Left lung (tissue), 10 donors: Measurements from ENCODE around the gene NEURL4. TPM values are rescaled to one million over a fixed set of nuclear protein-coding genes. Genes with fewer than 3 reads are reported as not detected.
A peak's percentile ranks its signal among the peaks of the same experiment; 100 is the strongest.

ENCODE experiments used
- ATAC-seq: fragments of 200-7000 bp; cut with Tn5 transposase; one replicate; pipeline ENCODE4 v1.9.1; 2020; ENCODE audit warnings: moderate library complexity
- DNase-seq, 4 donors: peaks; one replicate each; pipeline ENCODE4 v3.0.0-alpha.2; 2013 to 2020
- H3K27ac ChIP-seq, 2 donors: fragments of 200-600 bp; sonication (generic) in 1 of 2; one replicate each; pipeline versions ENCODE4 v1.5.0 to v1.8.0; 2020 to 2021
- H3K27me3 ChIP-seq, 2 donors: fragments of 200-600 bp; sonication (generic) in 1 of 2; one replicate each; pipeline versions ENCODE4 v1.5.0 to v1.8.0; 2020 to 2021
- H3K36me3 ChIP-seq, 2 donors: fragments of 200-600 bp; sonication (generic) in 1 of 2; one replicate each; pipeline versions ENCODE4 v1.5.0 to v1.8.0; 2020 to 2021
- H3K4me1 ChIP-seq, 2 donors: fragments of 200-600 bp; one replicate each; pipeline ENCODE4 v1.8.0; 2021
- H3K4me3 ChIP-seq, 2 donors: fragments of 200-600 bp; sonication (generic) in 1 of 2; one replicate each; pipeline versions ENCODE4 v1.5.0 to v1.8.0; 2020 to 2021; ENCODE audit warnings: mild to moderate bottlenecking in 1 of 2
- H3K9me3 ChIP-seq, 2 donors: fragments of 200-600 bp; sonication (generic) in 1 of 2; one replicate each; pipeline versions ENCODE4 v1.5.0 to v1.8.0; 2020 to 2021
- intact Hi-C, 2 donors: fragments of 100-400 bp; cut with DNase I; formaldehyde crosslinking; loops; one replicate each; pipeline versions ENCODE4 v1.11.2 to v1.14.2; 2022
- polyA plus RNA-seq, 6 donors: library from polyadenylated mRNA; unstranded; fragments of 120-200 nt; gene quantifications; one replicate each; pipeline ENCODE4 v1.2.1, GENCODE V29; 2013; ENCODE audit not compliant: insufficient read length in 6 of 6
- total RNA-seq, 2 donors: library from RNA; stranded (reverse); fragmentation: NEBNext Ultra II Directional; extraction: Animal tissue kit (Norgen Biotek cat#: 25700); gene quantifications; one replicate each; pipeline ENCODE4 v1.2.1, GENCODE V29; 2021
- TF ChIP-seq, protein P1 (sequence below), 2 donors: fragments of 200-600 bp; sonication (generic) in 1 of 2; IDR thresholded peaks; one replicate each; pipeline versions ENCODE4 v1.5.0 to v1.8.0; 2021; ENCODE audit warnings: antibody characterized with exemption in 2 of 2
- donor health status: DM: no; HTN: yes; CAD: no.
- donor health status: DM: no; HTN: no; CAD: no.

The NEURL4 gene
- total and polyA plus RNA-seq, 8 donors = 22.2 to 36.8 (median 28.5) TPM

DNA sequence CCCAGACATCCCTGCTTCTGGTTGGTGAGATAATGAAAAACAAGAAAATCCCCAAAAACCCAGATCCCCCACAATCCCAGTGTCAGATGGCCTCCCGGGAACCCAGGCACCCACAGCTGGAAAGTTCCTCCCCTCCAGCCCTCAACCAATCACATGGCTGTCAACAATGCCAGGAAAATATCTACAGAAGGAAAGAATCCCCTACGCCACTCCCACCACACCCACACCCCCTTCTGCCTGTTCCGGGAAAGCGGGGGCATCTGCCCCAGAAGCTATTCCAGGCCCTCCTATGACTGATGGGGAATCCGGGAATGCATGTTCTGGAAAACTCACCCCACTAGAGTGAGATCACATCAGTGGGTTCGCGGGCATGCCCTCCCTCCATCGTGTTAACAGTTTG lies 27.6 kb upstream of the NEURL4 start:
- H3K27me3 ChIP-seq = peaks cover 0 to 4% of the 10 kb centered on the region in 2 donors
- intact Hi-C loops = loop anchor here in 1 of 2 donors (5.0 to 10.0 kb wide), 2 partner anchors 78 to 206 kb away; partner anchors contain the start of genes FGF11, SENP3 and TMEM102
- no peaks in the 10 kb centered on the region for H3K36me3 ChIP-seq
- TF ChIP-seq, protein P1, sequence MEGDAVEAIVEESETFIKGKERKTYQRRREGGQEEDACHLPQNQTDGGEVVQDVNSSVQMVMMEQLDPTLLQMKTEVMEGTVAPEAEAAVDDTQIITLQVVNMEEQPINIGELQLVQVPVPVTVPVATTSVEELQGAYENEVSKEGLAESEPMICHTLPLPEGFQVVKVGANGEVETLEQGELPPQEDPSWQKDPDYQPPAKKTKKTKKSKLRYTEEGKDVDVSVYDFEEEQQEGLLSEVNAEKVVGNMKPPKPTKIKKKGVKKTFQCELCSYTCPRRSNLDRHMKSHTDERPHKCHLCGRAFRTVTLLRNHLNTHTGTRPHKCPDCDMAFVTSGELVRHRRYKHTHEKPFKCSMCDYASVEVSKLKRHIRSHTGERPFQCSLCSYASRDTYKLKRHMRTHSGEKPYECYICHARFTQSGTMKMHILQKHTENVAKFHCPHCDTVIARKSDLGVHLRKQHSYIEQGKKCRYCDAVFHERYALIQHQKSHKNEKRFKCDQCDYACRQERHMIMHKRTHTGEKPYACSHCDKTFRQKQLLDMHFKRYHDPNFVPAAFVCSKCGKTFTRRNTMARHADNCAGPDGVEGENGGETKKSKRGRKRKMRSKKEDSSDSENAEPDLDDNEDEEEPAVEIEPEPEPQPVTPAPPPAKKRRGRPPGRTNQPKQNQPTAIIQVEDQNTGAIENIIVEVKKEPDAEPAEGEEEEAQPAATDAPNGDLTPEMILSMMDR (IDR thresholded peaks at IDR 0.05) = no peak
- H3K4me1 ChIP-seq = peaks cover 10 to 36% of the 10 kb centered on the region in 2 donors
- H3K27ac ChIP-seq = no peak overlapping the region
- H3K9me3 ChIP-seq = no peaks in the 10 kb centered on the region
- ATAC-seq (no peak), DNase-seq (no peak)
- H3K4me3 ChIP-seq = no peak overlapping the region

DNA sequence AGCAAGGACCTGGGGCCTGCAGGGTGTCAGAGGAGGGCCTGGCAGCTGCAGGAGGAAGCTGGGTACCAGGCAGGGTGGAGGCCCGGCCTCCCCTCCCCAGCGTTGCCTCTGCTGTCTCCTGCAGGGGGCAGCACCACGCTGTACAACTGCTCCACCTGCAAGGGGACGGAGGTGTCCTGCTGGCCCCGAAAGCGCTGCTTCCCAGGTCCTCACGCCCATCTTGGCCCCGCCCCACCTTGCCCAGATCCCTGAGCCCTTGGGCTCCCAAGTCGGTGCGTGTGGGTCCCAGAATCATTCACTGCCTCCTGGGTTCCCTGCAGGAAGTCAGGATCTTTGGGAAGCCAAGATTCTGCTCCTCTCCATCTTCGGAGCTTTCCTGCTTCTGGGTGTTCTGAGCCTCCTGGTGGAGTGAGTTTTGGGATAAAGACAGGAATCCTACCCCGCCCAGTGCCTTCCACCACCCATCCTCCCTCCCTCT lies 27.0 kb upstream of the NEURL4 start:
- peak; percentile 51 for ATAC-seq
- no peaks in the 10 kb centered on the region for H3K36me3 ChIP-seq
- H3K27me3 ChIP-seq = no peaks in the 10 kb centered on the region
- no peak overlapping the region for H3K4me3 ChIP-seq
- H3K27ac ChIP-seq = no peak overlapping the region
- peak; percentile 45 to 97 (median 80) for DNase-seq
- H3K4me1 ChIP-seq = peaks cover 10 to 39% of the 10 kb centered on the region in 2 donors
- intact Hi-C loops = loop anchor here in 1 of 2 donors (5.0 to 10.0 kb wide), 2 partner anchors 79 to 206 kb away; partner anchors contain the start of genes FGF11, SENP3 and TMEM102
- H3K9me3 ChIP-seq = no peaks in the 10 kb centered on the region
- TF ChIP-seq, protein P1 (IDR thresholded peaks at IDR 0.05) = peak; percentile 79 to 97

DNA sequence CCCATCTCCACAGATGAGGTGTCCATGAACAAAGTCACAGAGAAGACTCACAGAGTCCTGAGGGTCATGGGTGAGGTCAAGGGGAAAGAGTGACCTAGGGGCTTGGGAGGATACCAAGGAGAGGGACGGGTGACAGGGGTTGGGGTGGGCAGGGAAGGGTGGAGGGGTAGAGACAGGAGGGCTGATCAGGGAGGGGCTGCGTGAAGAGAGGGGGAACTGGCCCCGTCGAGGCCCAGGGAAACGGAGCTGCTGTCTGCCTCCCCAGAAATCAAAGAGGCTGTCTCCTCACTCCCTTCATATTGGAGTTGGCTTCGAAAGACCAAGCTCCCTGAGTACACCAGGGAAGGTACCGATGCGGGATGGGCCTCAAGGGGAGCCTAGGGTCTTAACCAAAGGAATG lies 26.4 kb upstream of the NEURL4 start:
- DNase-seq = peak in 1 of 4 donors; percentile 41
- Histone ChIP-seq H3K36me3 (no peaks in the 10 kb centered on the region), H3K27ac (peak overlapping the region in 1 of 2 donors; percentile 33), H3K9me3 (no peaks in the 10 kb centered on the region), H3K27me3 (no peaks in the 10 kb centered on the region), H3K4me1 (peaks cover 12 to 45% of the 10 kb centered on the region in 2 donors), H3K4me3 (no peak overlapping the region)
- TF ChIP-seq, protein P1 (IDR thresholded peaks at IDR 0.05) = no peak
- no peak for ATAC-seq
- intact Hi-C loops = loop anchor here in 1 of 2 donors (5.0 to 10.0 kb wide), 2 partner anchors 79 to 207 kb away; partner anchors contain the start of genes FGF11, SENP3 and TMEM102

DNA sequence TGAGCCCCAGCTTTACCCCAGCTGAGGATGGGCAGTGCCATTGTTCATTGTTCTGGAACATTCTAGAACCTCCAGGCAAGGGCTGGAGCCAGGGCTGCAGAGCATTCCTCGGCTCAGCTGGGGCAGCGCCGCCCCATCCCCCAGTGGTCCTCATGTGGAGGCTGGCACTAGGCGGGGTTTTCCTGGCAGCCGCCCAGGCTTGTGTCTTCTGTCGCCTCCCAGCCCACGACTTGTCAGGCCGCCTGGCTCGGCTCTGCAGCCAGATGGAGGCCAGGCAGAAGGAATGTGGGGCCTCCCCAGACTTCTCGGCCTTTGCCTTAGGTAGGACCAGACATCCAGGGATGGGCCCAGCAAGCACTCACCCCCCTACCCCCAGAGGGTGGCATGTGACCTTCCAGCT lies 25.9 kb upstream of the NEURL4 start, which contains the start of gene TMEM95:
Gene TMEM95 (plus strand): TSS at position 104 of the 400 bp plus-strand sequence. CDS start 49 bp downstream, at position 153.
- intact Hi-C loops = loop anchor here in 1 of 2 donors (5.0 to 10.0 kb wide), 2 partner anchors 80 to 207 kb away; partner anchors contain the start of genes FGF11, SENP3 and TMEM102
- Histone ChIP-seq H3K36me3 (no peaks in the 10 kb centered on the region), H3K9me3 (no peaks in the 10 kb centered on the region), H3K4me1 (peaks cover 13 to 50% of the 10 kb centered on the region in 2 donors), H3K27me3 (no peaks in the 10 kb centered on the region), H3K27ac (peak within 1 kb of the TSS in 1 of 2 donors; percentile 33), H3K4me3 (no peak within 1 kb of the TSS)
- TF ChIP-seq, protein P1 (IDR thresholded peaks at IDR 0.05) = no peak
- ATAC-seq (no peak), DNase-seq (peak in 2 of 4 donors; percentile 34 to 79)

DNA sequence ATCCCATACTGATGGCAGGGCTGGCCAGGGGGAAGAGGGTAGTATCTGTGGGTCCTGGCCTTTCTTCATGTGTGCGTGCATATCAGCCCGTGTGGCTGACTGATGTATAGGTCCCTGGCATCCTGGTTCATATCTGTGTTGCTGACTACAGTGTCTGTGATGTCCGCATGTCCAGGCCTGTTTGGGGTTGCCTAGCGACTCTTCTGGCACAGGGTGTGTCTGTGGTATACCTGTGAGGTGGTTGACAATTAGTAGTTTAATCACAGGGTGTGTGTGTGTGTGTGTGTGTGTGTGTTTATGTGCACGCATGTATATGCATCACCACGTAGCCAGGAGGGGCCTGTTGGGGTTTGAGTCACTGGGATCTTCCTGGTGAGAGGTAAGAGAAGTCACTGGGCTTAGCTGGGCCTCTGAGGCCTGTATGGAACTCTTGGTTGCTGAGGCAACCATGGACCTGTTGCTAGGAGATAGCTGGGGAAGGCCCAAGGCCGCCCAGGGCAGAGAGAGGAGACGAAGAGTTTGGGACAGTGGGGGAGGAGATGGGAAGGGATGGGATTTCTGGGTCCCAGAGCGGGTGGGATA lies 25.2 kb upstream of the NEURL4 start:
- DNase-seq (peak in 2 of 4 donors; percentile 27 to 43), ATAC-seq (no peak)
- Histone ChIP-seq H3K4me1 (peaks cover 19 to 57% of the 10 kb centered on the region in 2 donors), H3K9me3 (no peaks in the 10 kb centered on the region), H3K27ac (peak overlapping the region in 1 of 2 donors; percentile 33), H3K36me3 (peaks cover 0 to 3% of the 10 kb centered on the region in 2 donors), H3K27me3 (no peaks in the 10 kb centered on the region), H3K4me3 (no peak overlapping the region)
- TF ChIP-seq, protein P1 (IDR thresholded peaks at IDR 0.05) = no peak
- intact Hi-C loops = loop anchor here in 1 of 2 donors (10.0 kb wide), 1 partner anchor 80 kb away; the partner anchor contains the start of genes FGF11 and TMEM102
